Skin epidermis (tissue), 12 donors: ENCODE results near the gene CCDC92.
A peak's percentile ranks its signal among the peaks of the same experiment; 100 is the strongest.
"Not testable (repeated sequence)": the region's sequence is repeated elsewhere in the genome, so short reads cannot be mapped to it uniquely, and the experiment has no call there.

Source experiments
- H3K27ac ChIP-seq, 21 experiments: fragments of 200-600 bp; sonication (generic) in 11 of 21; one replicate each; pipeline ENCODE4 v1.5.0; 2020; ENCODE audit warnings: mild to moderate bottlenecking in 3 of 21, inconsistent platforms in 2 of 21, moderate library complexity in 2 of 21
- H3K4me3 ChIP-seq, 7 experiments: fragments of 200-600 bp; sonication (generic) in 2 of 7; one replicate each; pipeline ENCODE4 v1.5.0; 2020; ENCODE audit warnings: inconsistent platforms in 2 of 7, mild to moderate bottlenecking in 2 of 7, moderate library complexity in 1 of 7

The CCDC92 gene

DNA sequence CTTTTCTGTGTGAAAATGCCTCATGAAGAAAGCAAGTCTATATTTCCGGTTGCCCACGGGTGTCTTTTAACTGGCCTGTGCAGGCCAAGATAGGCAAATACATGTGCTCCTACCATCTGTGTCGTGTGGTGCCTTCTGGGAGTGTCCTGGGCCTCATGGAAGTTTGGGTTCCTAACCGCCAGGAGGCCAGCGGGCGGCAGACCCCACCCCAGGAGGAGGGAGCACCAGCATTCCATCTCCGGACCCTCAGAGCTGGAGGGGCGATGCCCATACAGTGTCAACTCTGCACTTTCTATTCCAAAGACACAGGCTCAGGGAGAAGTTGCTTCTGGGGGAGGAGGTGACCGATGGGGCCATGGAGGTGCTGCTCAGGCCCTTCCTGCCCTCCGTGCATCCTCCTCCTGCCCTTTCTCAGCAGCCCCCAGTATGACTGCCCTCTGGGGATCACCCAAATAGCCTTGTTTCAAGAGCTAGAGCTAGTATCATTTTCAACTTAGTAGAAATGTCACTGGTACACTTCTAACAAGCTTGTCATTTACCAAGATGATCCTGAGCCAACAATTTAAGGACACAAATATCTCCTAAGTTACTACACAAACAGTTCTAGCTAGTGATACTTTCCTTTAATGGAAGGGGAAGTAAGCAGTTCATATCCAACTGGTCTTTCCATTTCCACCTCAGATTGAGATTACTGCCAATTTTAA is 17.8 kb downstream of the CCDC92 start:
- no peak overlapping the region for H3K27ac ChIP-seq
- no peak overlapping the region for H3K4me3 ChIP-seq

DNA sequence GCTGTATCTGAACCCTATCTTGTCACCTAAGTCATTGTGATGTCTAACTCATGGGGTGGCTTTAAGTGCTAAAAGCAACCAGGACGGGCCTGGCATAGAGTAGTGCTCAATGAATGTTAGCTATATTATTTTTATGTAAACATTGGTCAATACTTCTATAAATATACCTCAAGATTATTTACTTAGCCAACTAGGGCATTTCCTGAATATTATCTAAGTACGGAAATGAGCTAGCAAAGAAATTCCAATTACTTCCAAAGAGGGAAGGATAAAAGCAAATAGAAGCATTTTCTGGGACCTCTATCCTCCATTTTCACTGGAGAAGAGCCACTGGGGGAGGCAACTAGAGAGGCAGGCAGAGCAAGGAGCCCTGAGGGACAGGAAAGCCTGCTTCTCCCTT is 20.6 kb downstream of the CCDC92 start:
- H3K27ac ChIP-seq: no peak overlapping the region
- no peak overlapping the region for H3K4me3 ChIP-seq

DNA sequence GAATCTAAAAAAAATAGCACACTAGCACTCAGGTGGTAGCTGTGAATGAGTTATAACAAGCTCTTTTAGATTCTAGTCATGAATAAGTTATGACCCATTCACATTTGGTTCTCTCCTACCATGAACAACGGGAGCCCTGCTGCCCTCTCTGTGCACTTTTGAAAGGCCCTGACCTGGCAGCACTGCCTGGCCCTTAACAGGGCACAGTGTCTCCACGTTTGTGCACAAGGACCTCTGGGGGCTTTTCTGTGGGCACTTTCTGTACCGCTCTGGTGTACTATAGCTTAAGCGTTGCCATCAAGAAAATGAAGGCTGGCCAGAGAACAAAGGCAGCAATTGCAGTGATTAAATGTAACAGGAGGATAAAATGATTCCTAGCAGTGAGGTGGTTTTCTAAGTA is 21.2 kb downstream of the CCDC92 start:
- H3K27ac ChIP-seq: no peak overlapping the region
- no peak overlapping the region for H3K4me3 ChIP-seq

DNA sequence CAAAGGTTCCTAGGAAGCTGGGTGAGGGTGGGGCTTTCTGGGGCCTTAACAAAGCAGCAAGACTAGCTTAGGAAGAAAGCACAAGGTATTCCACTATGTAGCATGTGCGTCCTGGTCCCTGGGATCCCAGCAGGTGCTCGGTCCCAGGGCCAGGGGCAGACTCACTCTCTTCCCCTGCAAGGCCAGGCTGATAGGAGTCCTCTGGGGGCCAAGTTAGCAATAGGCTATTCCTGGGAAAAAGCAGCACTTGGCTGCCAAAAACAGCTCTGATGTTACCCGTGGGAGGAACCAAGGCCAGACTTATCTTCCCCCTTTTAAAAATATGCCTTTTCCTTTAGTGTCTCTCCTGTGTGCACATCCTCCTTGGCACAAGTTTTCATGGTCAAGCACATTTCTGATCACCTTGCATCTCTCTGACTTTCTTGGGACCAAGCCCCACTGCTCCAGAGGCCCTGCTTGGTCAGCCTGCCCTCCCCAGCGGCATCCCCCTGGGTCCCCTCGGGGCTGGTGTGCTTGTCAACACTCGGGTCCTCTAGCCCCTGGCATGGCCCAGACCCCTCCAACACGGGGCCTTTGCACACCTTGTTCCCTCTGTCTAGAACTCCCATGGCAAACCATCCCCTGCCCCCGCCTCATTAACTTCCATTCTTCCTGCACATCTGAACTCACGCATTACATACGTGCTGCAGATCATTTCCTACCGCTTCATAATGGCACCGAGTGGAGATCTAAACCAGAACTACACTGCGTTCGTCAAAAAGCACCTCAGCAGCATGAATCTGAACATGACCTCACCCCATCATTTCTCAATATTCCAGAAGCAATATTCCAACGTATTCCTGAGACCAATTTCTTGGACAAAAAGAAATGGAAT is 21.9 kb downstream of the CCDC92 start:
- no peak overlapping the region for H3K4me3 ChIP-seq
- H3K27ac ChIP-seq: no peak overlapping the region

DNA sequence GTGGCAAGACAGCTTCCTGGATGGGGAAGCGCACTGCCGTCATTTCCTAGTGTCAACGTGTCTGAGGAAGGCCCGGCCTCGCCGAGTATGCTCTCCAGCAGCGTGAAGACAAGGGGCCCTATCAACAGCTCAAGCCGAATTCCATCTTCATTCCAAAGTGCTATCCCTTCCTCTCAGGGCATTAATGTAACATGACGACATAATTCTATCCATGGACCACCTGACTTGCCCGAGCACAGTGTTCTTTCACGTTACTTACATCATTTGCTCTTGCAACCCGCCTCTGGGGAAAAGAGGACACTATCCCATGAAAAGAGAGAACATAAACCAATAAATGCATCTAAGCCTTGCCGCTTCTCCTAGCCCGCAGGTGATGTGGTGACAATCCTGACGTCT is 22.9 kb downstream of the CCDC92 start:
- Histone ChIP-seq H3K4me3 (no peak overlapping the region), H3K27ac (no peak overlapping the region)

DNA sequence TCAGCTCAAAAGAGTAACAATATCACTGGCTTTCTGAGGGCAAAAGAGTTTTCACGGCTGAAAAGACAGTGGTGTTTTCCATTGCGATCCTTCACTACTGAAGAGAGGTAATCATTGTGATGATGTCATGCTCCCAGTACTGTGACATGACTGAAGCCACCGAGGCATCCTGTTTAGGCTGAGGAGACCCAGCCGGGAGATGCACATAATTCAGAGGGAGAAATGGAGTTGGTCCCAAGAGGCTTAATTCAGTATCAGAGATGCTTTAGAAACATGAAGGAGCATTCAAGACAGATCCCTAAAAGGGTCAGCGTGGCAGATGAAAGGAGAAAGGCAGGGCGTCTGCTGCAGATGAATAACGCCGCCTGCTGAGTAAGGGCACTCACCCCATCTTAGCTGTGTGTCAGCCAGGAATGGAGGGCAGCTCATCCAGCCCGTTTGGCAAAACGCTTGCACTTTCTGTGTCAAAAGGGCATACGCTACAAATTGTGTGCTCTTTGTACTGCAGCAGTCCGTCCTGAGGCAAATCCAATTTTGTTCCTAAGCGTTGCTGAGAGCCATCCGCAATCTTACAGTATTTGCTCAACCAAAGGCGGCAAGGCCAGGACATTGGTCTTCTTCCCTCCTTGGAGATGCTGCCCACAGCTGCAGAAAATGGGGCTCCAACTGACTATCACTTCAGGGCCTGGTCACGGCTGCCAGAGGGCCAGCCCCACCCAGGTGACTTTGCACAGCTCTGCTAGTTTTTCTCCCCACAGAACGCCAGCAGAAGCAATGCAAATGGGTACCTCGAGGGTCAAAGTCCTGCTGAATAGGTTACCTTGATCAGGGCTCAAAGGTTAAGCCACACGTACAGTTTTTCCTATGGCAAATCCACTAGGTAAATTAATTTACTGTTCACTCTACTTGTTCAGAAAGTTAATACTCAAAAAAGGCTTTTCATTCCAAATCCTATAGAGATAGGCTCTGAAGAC is 23.5 kb downstream of the CCDC92 start:
- no peak overlapping the region for H3K27ac ChIP-seq
- H3K4me3 ChIP-seq: no peak overlapping the region

DNA sequence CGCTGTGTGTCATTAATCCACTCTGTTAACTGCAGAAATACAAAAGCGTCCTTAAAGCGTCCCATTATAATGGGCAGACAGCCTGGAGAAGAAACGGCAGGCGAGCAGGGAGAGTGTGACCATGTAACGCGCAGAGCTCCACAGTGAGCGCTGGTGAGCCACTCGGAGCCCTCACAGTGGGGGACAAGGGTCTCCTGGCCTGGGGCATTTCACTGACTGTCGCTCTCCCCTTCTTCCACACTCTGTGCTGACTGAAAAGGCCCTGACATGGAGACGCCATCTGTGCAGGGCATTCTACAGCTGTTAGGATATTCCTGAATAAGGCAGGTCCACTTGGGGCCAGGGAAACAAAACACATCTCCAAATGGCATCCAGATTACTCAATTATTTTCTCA is 24.2 kb downstream of the CCDC92 start:
- no peak overlapping the region for H3K4me3 ChIP-seq
- H3K27ac ChIP-seq: no peak overlapping the region

DNA sequence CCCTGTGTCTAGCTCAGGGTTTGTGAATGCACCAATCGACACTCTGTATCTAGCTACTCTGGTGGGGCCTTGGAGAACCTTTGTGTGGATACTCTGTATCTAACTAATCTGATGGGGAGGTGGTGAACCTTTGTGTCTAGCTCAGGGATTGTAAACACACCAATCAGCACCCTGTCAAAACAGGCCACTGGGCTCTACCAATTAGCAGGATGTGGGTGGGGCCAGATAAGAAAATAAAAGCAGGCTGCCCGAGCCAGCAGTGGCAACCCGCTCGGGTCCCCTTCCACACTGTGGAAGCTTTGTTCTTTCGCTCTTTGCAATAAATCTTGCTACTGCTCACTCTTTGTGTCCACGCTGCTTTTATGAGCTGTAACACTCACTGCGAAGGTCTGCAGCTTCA is 25.1 kb downstream of the CCDC92 start:
- not testable (repeated sequence) for H3K27ac ChIP-seq, H3K4me3 ChIP-seq

DNA sequence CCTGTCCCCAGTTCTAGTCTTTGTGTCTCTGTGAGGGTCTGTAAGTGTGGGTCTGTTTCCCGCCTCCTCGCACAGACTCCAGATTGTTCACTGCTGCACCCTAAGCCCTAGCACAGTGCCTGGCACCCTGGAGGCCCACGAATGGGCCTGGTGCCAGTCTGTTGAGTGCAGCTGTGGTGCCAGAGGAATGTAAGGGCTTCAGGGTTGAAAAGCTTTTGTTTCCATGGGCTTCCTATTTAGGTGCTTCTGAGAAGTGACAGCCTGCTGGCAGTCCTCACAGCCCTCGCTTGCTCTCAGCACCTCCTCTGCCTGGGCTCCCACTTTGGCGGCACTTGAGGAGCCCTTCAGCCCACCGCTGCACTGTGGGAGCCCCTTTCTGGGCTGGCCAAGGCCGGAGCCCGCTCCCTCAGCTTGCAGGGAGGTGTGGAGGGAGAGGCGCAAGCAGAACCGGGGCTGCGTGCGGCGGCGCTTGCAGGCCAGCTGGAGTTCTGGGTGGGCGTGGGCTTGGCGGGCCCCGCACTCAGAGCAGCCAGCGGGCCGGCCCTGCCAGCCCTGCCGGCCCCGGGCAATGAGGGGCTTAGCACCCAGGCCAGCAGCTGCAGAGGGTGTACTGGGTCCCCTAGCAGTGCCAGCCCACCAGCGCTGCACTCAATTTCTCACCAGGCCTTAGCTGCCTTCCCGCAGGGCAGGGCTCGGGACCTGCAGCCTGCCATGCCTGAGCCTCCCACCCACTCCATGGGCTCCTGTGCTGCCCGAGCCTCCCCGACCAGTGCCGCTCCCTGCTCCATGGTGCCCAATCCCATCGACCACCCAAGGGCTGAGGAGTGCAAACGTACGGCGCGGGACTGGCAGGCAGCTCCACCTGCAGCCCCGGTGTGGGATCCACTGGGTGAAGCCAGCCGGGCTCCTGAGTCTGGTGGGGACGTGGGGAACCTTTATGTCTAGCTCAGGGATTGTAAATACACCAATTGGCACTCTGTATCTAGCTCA is 25.8 kb downstream of the CCDC92 start:
- not testable (repeated sequence) for H3K27ac ChIP-seq, H3K4me3 ChIP-seq

DNA sequence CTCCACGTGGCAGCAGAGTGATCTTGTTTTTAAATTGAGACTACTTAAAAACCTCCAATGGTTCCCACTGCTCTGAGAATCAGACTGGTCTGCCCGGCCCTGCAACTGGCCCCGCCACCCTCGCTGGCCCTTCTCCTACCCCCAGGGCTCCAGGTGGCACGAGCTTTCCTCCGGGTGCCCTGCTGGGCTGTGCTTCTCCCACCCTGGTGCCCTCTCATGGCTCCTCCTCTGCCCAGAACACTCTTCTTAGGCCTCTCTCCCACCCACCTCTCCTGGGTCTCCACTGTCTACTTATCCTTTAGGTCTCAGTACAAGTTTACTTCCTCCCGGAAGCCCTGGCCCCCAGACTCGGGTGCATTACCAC is 26.5 kb downstream of the CCDC92 start:
- Histone ChIP-seq H3K27ac (no peak overlapping the region), H3K4me3 (no peak overlapping the region)

DNA sequence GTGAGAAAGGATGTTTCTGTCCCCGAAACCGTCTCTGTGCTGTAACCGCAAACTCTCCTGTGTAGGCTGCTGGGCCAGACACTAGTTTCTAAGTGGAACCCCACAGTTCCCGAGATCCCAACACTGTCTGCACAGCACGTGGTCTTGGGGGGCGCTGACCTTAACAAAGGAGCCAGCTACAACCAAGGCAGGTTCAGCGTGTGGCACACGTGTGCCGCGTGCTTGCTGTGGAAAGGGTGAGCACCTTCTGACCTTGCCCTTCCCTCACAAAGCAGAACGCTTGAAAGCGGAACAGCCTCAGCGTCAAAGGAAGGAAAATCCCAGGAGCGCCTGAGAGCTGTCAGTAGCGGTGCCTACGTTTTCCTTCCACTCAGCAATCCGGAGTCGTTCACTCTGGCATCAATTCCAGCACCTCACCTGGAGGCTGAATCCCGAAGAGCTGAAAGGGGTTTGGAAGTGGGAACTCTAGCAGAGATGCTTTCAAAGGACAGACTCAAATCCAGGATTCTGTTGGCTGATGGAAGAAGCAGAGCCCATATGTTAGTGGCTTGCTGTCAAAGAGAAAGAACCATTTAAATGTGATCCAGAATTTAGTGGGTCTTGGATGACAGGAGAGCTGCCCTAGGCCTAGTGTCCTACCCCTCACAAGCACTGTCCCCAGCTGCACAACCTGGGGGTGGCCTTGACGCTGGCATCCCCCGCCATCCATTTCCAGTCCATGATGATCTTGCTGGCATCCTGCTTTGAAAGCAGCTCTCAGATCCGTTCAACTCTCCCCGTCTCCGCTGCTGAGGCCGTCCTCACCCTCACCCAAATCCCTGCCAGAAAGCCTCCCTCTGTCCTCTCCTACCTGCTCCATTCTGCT is 27.1 kb downstream of the CCDC92 start:
- Histone ChIP-seq H3K27ac (no peak overlapping the region), H3K4me3 (no peak overlapping the region)

DNA sequence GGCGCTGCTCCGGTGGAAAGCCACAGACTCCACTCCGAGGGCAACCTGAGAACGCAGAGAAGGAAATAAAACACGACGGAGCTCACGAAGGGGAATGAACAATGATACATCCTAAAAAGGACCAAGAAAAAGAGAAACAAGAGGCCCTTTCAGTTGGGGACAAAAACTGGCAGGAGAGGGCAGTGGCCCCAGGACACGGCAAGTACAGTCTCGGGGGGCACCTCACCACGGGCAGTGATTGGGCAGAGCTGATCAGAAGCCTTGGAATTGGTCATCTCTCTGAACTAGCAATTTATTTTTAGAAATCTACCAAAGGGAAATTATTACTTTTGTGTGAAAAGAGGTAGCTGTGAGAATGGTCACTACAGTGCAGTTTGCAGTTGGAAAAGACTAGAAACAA is 27.9 kb downstream of the CCDC92 start:
- no peak overlapping the region for H3K4me3 ChIP-seq
- no peak overlapping the region for H3K27ac ChIP-seq

DNA sequence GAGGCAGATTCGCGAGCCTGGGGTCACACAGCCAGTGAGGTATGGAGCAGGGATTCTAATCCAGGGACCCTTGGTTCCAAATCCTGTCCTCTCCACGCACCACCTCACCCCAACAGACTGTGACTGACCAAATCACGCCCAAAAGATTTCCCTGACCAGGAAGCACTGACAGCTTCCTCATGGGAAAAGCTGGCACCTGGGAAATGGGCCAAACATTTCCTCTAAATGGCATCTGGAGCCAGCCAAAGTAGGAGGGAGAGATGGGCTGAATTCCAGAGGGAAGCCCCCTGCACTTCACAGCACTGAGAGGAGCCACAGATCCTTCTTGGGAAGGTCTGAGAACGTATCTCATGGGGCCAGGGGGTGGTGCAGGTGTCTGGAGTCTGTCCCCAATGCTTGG is 28.8 kb downstream of the CCDC92 start:
- no peak overlapping the region for H3K4me3 ChIP-seq
- no peak overlapping the region for H3K27ac ChIP-seq

DNA sequence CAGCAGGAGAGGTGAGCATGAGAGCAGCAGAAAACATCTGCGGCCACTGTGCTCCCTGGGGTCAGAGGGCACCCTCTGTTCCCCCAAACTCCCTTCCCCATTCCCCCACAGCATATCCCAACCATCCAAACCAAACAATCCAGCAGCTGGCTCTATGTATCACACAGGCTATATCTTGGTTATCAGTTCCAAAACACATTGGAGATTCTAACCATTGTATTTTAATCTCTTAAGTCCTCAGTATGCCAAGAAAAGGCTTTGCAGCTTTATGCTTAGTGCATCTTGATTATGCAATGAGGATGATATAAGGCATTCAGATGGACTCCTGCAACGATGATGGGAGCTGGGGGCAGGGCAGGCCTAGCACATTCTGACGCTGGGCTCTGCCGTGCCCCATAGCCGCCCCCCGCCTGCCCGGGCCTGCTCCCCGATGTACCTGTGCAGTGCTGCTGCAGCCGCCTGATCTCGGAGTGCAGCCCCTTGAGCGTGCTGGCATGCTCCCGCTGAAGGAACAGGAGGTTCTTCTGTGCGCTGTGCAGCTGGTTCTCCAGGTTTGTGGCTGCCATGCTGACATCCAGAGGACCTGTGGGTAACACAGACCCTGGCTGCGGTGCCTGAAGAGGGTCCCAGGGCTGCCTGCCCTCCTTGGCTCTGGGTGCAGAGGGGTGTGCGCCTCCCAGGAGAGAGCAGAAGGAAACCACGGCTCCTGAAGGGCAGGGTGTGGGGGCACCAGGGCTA is 29.6 kb downstream of the CCDC92 start:
- H3K4me3 ChIP-seq: no peak overlapping the region
- H3K27ac ChIP-seq: peak overlapping the region in 1 of 21 experiments; percentile 45

DNA sequence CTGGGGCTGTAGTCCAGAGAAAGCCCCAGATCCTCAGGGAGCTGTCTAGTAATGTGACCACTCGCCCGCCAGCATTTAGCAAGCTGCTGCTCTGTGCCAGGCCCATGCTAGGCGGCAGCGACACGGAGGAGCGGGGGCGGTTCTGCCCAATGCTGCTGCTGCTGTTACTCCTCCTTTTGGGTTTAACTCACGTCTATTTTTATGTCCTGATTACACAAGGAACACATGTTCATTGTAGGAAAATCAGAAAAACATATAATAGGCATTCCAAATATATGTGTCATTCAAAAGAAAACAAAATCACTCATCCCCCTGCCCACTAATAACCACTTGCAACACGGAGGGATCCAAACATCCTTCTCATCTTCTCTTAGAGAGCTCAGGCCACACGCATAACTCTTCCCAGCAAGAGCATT is 30.4 kb downstream of the CCDC92 start:
- Histone ChIP-seq H3K4me3 (no peak overlapping the region), H3K27ac (peak overlapping the region in 2 of 21 experiments; percentile 9 to 51)

DNA sequence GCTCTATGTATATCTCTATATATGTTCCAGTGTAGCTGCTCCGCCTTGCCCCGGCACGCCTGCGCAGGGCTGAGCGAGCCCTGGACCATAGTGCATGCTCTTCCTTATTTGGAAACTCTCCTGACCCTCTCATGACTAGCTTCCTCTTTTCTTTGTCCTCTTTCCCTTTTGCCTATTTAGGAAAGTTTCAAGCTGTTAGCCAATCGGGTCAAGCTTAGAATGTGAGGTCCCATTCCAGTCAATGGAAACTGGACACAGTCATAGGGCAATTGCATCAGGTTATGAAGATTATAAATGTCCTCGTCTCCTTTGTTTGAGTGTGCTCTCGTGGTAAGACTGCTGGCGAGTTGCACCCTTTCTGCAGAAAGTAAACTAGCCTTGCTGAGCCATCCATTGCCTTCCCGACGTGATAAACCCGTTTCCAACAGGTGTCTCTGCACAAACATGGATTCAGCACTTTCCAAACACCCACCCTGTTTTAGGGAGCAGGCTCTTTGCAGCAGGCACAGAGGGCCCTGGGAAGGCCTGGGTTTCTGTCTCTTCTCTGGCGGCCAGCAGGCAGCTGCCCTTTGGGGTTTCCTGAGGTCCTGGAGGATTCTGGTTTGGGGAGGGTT is 30.9 kb downstream of the CCDC92 start:
- Histone ChIP-seq H3K4me3 (no peak overlapping the region), H3K27ac (peak overlapping the region in 2 of 21 experiments; percentile 9 to 51)

DNA sequence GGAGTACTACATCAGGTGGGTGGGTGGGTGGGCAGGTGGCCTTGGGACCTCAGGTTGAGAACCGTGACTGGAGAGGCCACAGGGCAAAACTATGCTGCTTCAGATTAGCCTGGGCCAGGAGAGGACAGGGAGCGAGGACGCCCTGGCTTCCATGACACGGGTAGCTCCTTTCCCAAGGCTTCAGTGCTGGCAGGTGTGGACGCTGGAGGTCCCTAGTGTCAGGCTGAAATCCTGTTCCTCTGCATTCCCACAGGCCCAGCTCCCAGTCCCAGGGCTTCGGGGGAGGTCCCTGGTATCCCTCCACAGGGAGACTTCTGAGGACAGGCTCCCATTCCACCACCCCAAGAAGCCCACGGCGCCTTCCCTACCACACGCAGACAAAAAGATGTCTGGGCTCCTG is 31.6 kb downstream of the CCDC92 start:
- peak overlapping the region in 1 of 21 experiments; percentile 51 for H3K27ac ChIP-seq
- H3K4me3 ChIP-seq: no peak overlapping the region
